CD4-positive, alpha-beta memory T cell (primary cell): ENCODE measurements around the gene DMAP1. TPM values are rescaled to one million over a fixed set of nuclear protein-coding genes. Genes with fewer than 3 reads are reported as not detected.
"Not testable (repeated sequence)": the region's sequence is repeated elsewhere in the genome, so short reads cannot be mapped to it uniquely, and the experiment has no call there.

Source experiments
- CTCF ChIA-PET: fragments of 350-600 bp; sonication (Branson Sonifier 250); formaldehyde crosslinking; loops from one replicate; lab custom pipeline; 2021; ENCODE audit warnings: inconsistent platforms; ENCODE audit not compliant: partially characterized antibody; lab: Charles Lee
- POLR2A ChIA-PET: fragments of 350-600 bp; sonication (Branson Sonifier 250); formaldehyde crosslinking; loops from one replicate; lab custom pipeline; 2021; ENCODE audit not compliant: partially characterized antibody; lab: Charles Lee
- DNase-seq, 5 donors: peaks; one replicate each; pipeline versions ENCODE4 v3.0.0 to v3.0.0-alpha.2; 2020 to 2022; ENCODE audit warnings: mixed read lengths in 1 of 5
- H3K27ac ChIP-seq: one replicate; pipeline ENCODE4 v1.7.0; 2013; ENCODE audit warnings: low read depth, low read length
- H3K27me3 ChIP-seq: 2 replicates; pipeline ENCODE4 v1.7.0; 2013; ENCODE audit warnings: mild to moderate bottlenecking, low read length, moderate library complexity; ENCODE audit not compliant: insufficient read depth
- H3K36me3 ChIP-seq: 2 replicates; pipeline ENCODE4 v1.7.0; 2013; ENCODE audit warnings: mild to moderate bottlenecking, low read length, moderate library complexity; ENCODE audit not compliant: insufficient read depth
- H3K4me1 ChIP-seq: 2 replicates; pipeline ENCODE4 v1.7.0; 2013; ENCODE audit warnings: mild to moderate bottlenecking, low read length, moderate library complexity; ENCODE audit not compliant: insufficient read depth
- H3K4me3 ChIP-seq, 2 donors: one replicate each; pipeline ENCODE4 v1.7.0; 2013; ENCODE audit warnings: low read length in 2 of 2, mild to moderate bottlenecking in 1 of 2
- H3K9me3 ChIP-seq, 2 donors: one replicate each; pipeline ENCODE4 v1.7.0; 2013; ENCODE audit warnings: low read length in 2 of 2, control low read depth in 1 of 2; ENCODE audit not compliant: control insufficient read depth in 1 of 2
- H3K27ac Mint-ChIP-seq, 7 donors: one replicate each; pipeline ENCODE4 v1.8.0; 2020 to 2021; ENCODE audit warnings: mixed read lengths in 7 of 7, mild to moderate bottlenecking in 6 of 7, inconsistent platforms in 3 of 7, moderate library complexity in 3 of 7
- H3K27me3 Mint-ChIP-seq, 2 donors: one replicate each; pipeline ENCODE4 v1.8.0; 2020 to 2021; ENCODE audit warnings: mixed read lengths in 2 of 2
- H3K36me3 Mint-ChIP-seq, 2 donors: one replicate each; pipeline ENCODE4 v1.8.0; 2020 to 2021; ENCODE audit warnings: mixed read lengths in 2 of 2, inconsistent platforms in 1 of 2, mild to moderate bottlenecking in 1 of 2
- H3K4me1 Mint-ChIP-seq, 4 donors: one replicate each; pipeline ENCODE4 v1.8.0; 2020 to 2021; ENCODE audit warnings: mixed read lengths in 4 of 4, mild to moderate bottlenecking in 1 of 4
- H3K4me3 Mint-ChIP-seq, 8 donors: one replicate each; pipeline ENCODE4 v1.8.0; 2020 to 2021; ENCODE audit warnings: mixed read lengths in 8 of 8, mild to moderate bottlenecking in 7 of 8, moderate library complexity in 6 of 8, inconsistent platforms in 3 of 8
- H3K9me3 Mint-ChIP-seq, 8 donors: one replicate each; pipeline ENCODE4 v1.8.0; 2020 to 2021; ENCODE audit warnings: mixed read lengths in 8 of 8, mild to moderate bottlenecking in 5 of 8, inconsistent platforms in 3 of 8, moderate library complexity in 1 of 8
- intact Hi-C: fragments of 100-400 bp; cut with micrococcal nuclease; formaldehyde crosslinking; loops from one replicate; pipeline ENCODE4 v1.15.1; 2023
- polyA plus RNA-seq, 2 donors: library from polyadenylated mRNA; unstranded; fragments of 300-500 nt; fragmentation: Illumina TruSeq; gene quantifications; one replicate each; pipeline ENCODE4 v1.2.3, GENCODE V29; 2021
- total RNA-seq, 2 experiments: library from RNA; stranded (reverse); gene quantifications; one replicate each; pipeline ENCODE4 v1.2.3, GENCODE V29; 2021

Gene DMAP1, protein sequence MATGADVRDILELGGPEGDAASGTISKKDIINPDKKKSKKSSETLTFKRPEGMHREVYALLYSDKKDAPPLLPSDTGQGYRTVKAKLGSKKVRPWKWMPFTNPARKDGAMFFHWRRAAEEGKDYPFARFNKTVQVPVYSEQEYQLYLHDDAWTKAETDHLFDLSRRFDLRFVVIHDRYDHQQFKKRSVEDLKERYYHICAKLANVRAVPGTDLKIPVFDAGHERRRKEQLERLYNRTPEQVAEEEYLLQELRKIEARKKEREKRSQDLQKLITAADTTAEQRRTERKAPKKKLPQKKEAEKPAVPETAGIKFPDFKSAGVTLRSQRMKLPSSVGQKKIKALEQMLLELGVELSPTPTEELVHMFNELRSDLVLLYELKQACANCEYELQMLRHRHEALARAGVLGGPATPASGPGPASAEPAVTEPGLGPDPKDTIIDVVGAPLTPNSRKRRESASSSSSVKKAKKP
- total RNA-seq: 10 to 100 TPM; 81.7 to 82.6 TPM
- polyA plus RNA-seq: 10 to 100 TPM; 33.1 to 42.9 TPM

GRCh38 chr1:44213222-44214112, at the start of gene DMAP1:
DMAP1 (plus strand) TSS chr1:44213471; CDS start chr1:44213754, 283 bp downstream.
- Mint-ChIP-seq H3K4me1 (peaks cover 31 to 46% (median 39%) of the 10 kb centered on the region in 4 donors), H3K27ac (peak within 1 kb of the TSS; percentile 94 to 98 (median 97)), H3K27me3 (peaks cover 0 to 4% of the 10 kb centered on the region in 2 donors), H3K9me3 (peaks cover 0 to 2% (median 0%) of the 10 kb centered on the region in 8 donors), H3K36me3 (peaks cover 19 to 39% of the 10 kb centered on the region in 2 donors), H3K4me3 (peak within 1 kb of the TSS; percentile 92 to 98 (median 95))
- H3K27ac ChIP-seq: peak within 1 kb of the TSS; percentile 80
- ChIA-PET POLR2A (interaction anchor here (0.6 to 1.4 kb wide), 5 partner anchors 142 to 509 kb away, joined by 3 to 5 read pairs (median 3); partner anchors contain the start of gene DPH2), CTCF (interaction anchor here (1.5 kb wide), 2 partner anchors 8 to 382 kb away, joined by 3 to 6 read pairs; no protein-coding TSS in a partner anchor)
- intact Hi-C loops: loop anchor here (1.0 kb wide), 1 partner anchor 267 kb away; the partner anchor contains the start of gene IPO13
- H3K36me3 ChIP-seq: peaks cover 19% of the 10 kb centered on the region
- peak within 1 kb of the TSS; percentile 92 to 99 for H3K4me3 ChIP-seq
- H3K9me3 ChIP-seq: no peaks in the 10 kb centered on the region
- peak; percentile 82 to 87 (median 85) for DNase-seq
- peaks cover 32% of the 10 kb centered on the region for H3K4me1 ChIP-seq
- H3K27me3 ChIP-seq: no peaks in the 10 kb centered on the region

GRCh38 chr1:44168520-44169098, 44.7 kb upstream of the DMAP1 start:
- DNase-seq: no peak
- Histone ChIP-seq H3K4me1 (no peaks in the 10 kb centered on the region), H3K27ac (no peak overlapping the region), H3K4me3 (no peak overlapping the region), H3K27me3 (no peaks in the 10 kb centered on the region), H3K36me3 (no peaks in the 10 kb centered on the region), H3K9me3 (no peaks in the 10 kb centered on the region)
- Mint-ChIP-seq H3K4me3 (no peak overlapping the region), H3K27ac (peak overlapping the region in 1 of 7 donors; percentile 38), H3K36me3 (peaks cover 0 to under 1% of the 10 kb centered on the region in 2 donors), H3K9me3 (peaks cover 3 to 17% (median 14%) of the 10 kb centered on the region in 8 donors), H3K27me3 (peaks cover 3 to 14% of the 10 kb centered on the region in 2 donors), H3K4me1 (peaks cover 0 to 1% (median 0%) of the 10 kb centered on the region in 4 donors)
- CTCF ChIA-PET: no interaction called here
- POLR2A ChIA-PET: no interaction called here
- intact Hi-C loops: no loop called here

DNA sequence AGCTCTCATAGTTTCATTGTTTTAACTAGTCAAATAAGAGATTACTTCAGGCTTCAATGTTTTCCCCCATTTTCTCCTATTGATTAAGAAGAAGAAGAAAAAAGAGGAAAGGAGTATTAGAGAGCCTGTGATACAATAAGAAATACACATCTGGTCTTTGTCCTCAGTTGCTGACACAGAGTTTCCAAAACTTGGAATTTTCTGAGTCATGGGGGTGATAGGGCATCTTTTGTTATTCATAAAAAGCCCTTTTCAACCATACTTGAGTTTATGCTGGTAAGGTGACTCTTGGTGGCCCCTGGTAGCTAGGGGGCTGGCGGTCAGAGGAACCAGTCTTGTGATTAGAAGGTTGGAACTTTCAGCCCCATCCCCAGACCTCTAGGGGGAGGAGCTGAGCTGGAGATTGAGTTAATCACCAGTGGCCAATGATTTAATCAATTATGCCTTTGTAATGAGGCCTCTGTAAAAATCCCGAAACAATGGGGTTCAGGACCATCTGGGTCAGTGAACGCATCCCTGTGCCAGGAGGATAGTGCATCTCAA, 42.9 kb upstream of the DMAP1 start:
- Histone ChIP-seq H3K9me3 (no peaks in the 10 kb centered on the region), H3K4me1 (no peaks in the 10 kb centered on the region), H3K4me3 (no peak overlapping the region), H3K27ac (no peak overlapping the region), H3K36me3 (no peaks in the 10 kb centered on the region), H3K27me3 (no peaks in the 10 kb centered on the region)
- intact Hi-C loops: no loop called here
- no peak for DNase-seq
- Mint-ChIP-seq H3K27ac (no peak overlapping the region), H3K4me3 (no peak overlapping the region), H3K27me3 (peaks cover 7 to 12% of the 10 kb centered on the region in 2 donors), H3K4me1 (peaks cover 0 to 1% (median 0%) of the 10 kb centered on the region in 4 donors), H3K36me3 (peaks cover 0 to 4% of the 10 kb centered on the region in 2 donors), H3K9me3 (peaks cover 3 to 21% (median 16%) of the 10 kb centered on the region in 8 donors)
- POLR2A ChIA-PET: no interaction called here
- CTCF ChIA-PET: no interaction called here

GRCh38 chr1:44174630-44175029, 38.6 kb upstream of the DMAP1 start:
- H3K9me3 Mint-ChIP-seq: peaks cover 0 to 13% (median 5%) of the 10 kb centered on the region in 8 donors
- H3K36me3 Mint-ChIP-seq: peaks cover 0 to 4% of the 10 kb centered on the region in 2 donors
- H3K4me1 ChIP-seq: no peaks in the 10 kb centered on the region
- no peak overlapping the region for H3K27ac ChIP-seq
- H3K36me3 ChIP-seq: no peaks in the 10 kb centered on the region
- no peak overlapping the region for H3K4me3 ChIP-seq
- no peak overlapping the region for H3K4me3 Mint-ChIP-seq
- peaks cover 8 to 12% of the 10 kb centered on the region in 2 donors for H3K27me3 Mint-ChIP-seq
- ChIA-PET POLR2A (no interaction called here), CTCF (no interaction called here)
- H3K27ac Mint-ChIP-seq: no peak overlapping the region
- H3K9me3 ChIP-seq: no peaks in the 10 kb centered on the region
- intact Hi-C loops: no loop called here
- H3K27me3 ChIP-seq: no peaks in the 10 kb centered on the region
- H3K4me1 Mint-ChIP-seq: no peaks in the 10 kb centered on the region
- no peak for DNase-seq

DNA sequence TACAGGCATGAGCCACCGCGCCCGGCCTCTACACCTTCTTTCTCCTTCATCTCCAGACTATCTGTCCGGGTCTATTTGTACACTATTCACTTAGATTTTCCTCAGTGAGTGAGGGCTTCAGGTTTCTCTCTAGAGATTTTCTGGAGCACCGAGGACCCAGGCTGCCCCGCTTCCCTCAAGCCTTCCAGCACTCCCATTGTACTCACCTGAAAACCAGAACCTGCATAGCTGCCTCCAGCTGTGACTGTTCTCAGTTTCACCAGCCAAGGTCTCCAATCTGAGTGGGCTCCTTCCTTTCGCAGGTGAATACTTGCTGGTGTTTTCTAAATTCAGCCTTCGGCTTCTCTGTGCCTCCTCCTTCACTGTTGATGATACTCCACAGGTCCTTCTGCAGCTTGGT, 12.9 kb upstream of the DMAP1 start:
- no peaks in the 10 kb centered on the region for H3K27me3 ChIP-seq
- no peaks in the 10 kb centered on the region for H3K36me3 Mint-ChIP-seq
- H3K4me3 ChIP-seq: no peak overlapping the region
- H3K27me3 Mint-ChIP-seq: peaks cover 0 to 6% of the 10 kb centered on the region in 2 donors
- no peaks in the 10 kb centered on the region for H3K9me3 Mint-ChIP-seq
- peak overlapping the region in 1 of 7 donors; percentile 23 for H3K27ac Mint-ChIP-seq
- H3K4me1 ChIP-seq: no peaks in the 10 kb centered on the region
- no peaks in the 10 kb centered on the region for H3K4me1 Mint-ChIP-seq
- no peaks in the 10 kb centered on the region for H3K9me3 ChIP-seq
- ChIA-PET CTCF (no interaction called here), POLR2A (no interaction called here)
- DNase-seq: no peak
- no peaks in the 10 kb centered on the region for H3K36me3 ChIP-seq
- intact Hi-C loops: no loop called here
- H3K27ac ChIP-seq: no peak overlapping the region
- no peak overlapping the region for H3K4me3 Mint-ChIP-seq

GRCh38 chr1:44206545-44206944, 6.7 kb upstream of the DMAP1 start:
- H3K27me3 Mint-ChIP-seq, POLR2A ChIA-PET, H3K4me1 Mint-ChIP-seq, H3K27ac ChIP-seq, H3K9me3 Mint-ChIP-seq, CTCF ChIA-PET, intact Hi-C loops, H3K36me3 Mint-ChIP-seq, H3K4me3 Mint-ChIP-seq, H3K27ac Mint-ChIP-seq, H3K27me3 ChIP-seq, DNase-seq, H3K36me3 ChIP-seq, H3K4me1 ChIP-seq, H3K4me3 ChIP-seq, H3K9me3 ChIP-seq: not testable (repeated sequence)
